K562 (cell line): Measurements from ENCODE around the gene CHL1. TPM values are rescaled to one million over a fixed set of nuclear protein-coding genes. Genes with fewer than 3 reads are reported as not detected.

Source experiments
- ATAC-seq: fragments of 200-7000 bp; cut with Tn5 transposase; 3 replicates; pipeline ENCODE4 v1.9.1; 2020; ENCODE audit warnings: moderate library complexity
- BruUV-seq: library from RNA; stranded (reverse); fragments of 400-500 nt; replicated peaks from 2 replicates; lab custom pipeline; 2021; lab: Mats Ljungman, UMichigan
- CTCF ChIA-PET: fragments of 300-600 bp; formaldehyde crosslinking; extraction: SDS; loops from one replicate; lab custom pipeline; 2021; ENCODE audit warnings: low intra/inter-chr PET ratio; lab: Yijun Ruan, JAX
- POLR2A ChIA-PET: fragments of 300-600, 350-650 bp; sonication (Branson Sonifier 250); formaldehyde crosslinking; extraction: SDS; loops from one replicate; lab custom pipeline; 2021; ENCODE audit warnings: antibody characterized with exemption, inconsistent platforms; lab: Yijun Ruan, JAX
- DNase-seq, 4 experiments: peaks; one replicate each; pipeline versions ENCODE4 v3.0.0 to v3.0.0-alpha.2; 2011 to 2018; ENCODE audit warnings: low spot score in 3 of 4, mixed read lengths in 3 of 4; ENCODE audit errors: extremely low read depth in 1 of 4
- FAIRE-seq: peaks from 2 replicates; lab custom pipeline; 2011; peaks lifted over from hg19 to GRCh38; lab: Jason Lieb, UNC
- H2AFZ ChIP-seq: 2 replicates; pipeline ENCODE4 v1.6.0; 2011; ENCODE audit warnings: low read depth, low read length, control low read depth, inconsistent platforms
- H3K27ac ChIP-seq: fragments of 200-600 bp; 3 replicates; pipeline ENCODE4 v1.8.0; 2011; ENCODE audit warnings: low read depth, mild to moderate bottlenecking, control low read depth, inconsistent platforms, low read length, moderate library complexity, mixed read lengths; ENCODE audit errors: extremely low read depth
- H3K27me3 ChIP-seq, 2 experiments: fragments of 300-600 bp in 1 of 2; 2 replicates in 1 of 2; 3 replicates in 1 of 2; pipeline versions ENCODE4 v1.6.0 to v1.8.0; 2011; ENCODE audit warnings: inconsistent platforms in 2 of 2, low read length in 2 of 2, mild to moderate bottlenecking in 1 of 2, mixed read lengths in 1 of 2, moderate library complexity in 1 of 2; ENCODE audit not compliant: control insufficient read depth in 2 of 2, insufficient read depth in 2 of 2
- H3K36me3 ChIP-seq: fragments of 300-600 bp; 3 replicates; pipeline ENCODE4 v1.8.0; 2011; ENCODE audit warnings: mild to moderate bottlenecking, low read length, inconsistent platforms; ENCODE audit not compliant: control insufficient read depth, insufficient read depth
- H3K4me1 ChIP-seq, 2 experiments: fragments of 200-600 bp in 1 of 2; replicated peaks in 1 of 2; 2 replicates in 1 of 2; 3 replicates in 1 of 2; pipeline versions ENCODE4 v1.5.1 to v1.8.0; 2011; ENCODE audit warnings: inconsistent platforms in 2 of 2, low read length in 2 of 2, mild to moderate bottlenecking in 1 of 2, mixed read lengths in 1 of 2, moderate library complexity in 1 of 2; ENCODE audit not compliant: control insufficient read depth in 2 of 2, insufficient read depth in 2 of 2
- H3K4me2 ChIP-seq: 2 replicates; pipeline ENCODE4 v1.6.1; 2011; ENCODE audit warnings: low read length, control low read depth, inconsistent platforms, mixed read lengths; ENCODE audit not compliant: insufficient read depth
- H3K4me3 ChIP-seq: fragments of 200-600 bp; sonication (generic), shearing (Covaris generic); 2 replicates; pipeline ENCODE4 v1.5.1; 2016; ENCODE audit warnings: control low read depth, inconsistent platforms
- H3K79me2 ChIP-seq: fragments of 200-600 bp; 3 replicates; pipeline ENCODE4 v1.8.0; 2011; ENCODE audit warnings: low read length, inconsistent platforms; ENCODE audit not compliant: control insufficient read depth, insufficient read depth
- H3K9ac ChIP-seq, 2 experiments: 2 replicates each; pipeline versions ENCODE4 v1.6.0 to v1.6.1; 2011; ENCODE audit warnings: low read depth in 2 of 2, low read length in 2 of 2, control low read depth in 1 of 2, inconsistent platforms in 1 of 2, mild to moderate bottlenecking in 1 of 2, mixed read lengths in 1 of 2; ENCODE audit not compliant: insufficient read depth in 1 of 2
- H3K9me1 ChIP-seq: one replicate; pipeline ENCODE4 v1.6.0; 2011; ENCODE audit warnings: inconsistent platforms, mild to moderate bottlenecking, low read length, moderate library complexity; ENCODE audit not compliant: control insufficient read depth, insufficient read depth
- H3K9me3 ChIP-seq: replicated peaks from 2 replicates; pipeline ENCODE4 v1.5.1; 2011; ENCODE audit warnings: low read depth, low read length, inconsistent platforms; ENCODE audit not compliant: control insufficient read depth, insufficient read depth
- H4K20me1 ChIP-seq: replicated peaks from 2 replicates; pipeline ENCODE4 v1.6.1; 2011; ENCODE audit warnings: low read length, inconsistent platforms, mixed read lengths; ENCODE audit not compliant: control insufficient read depth, insufficient read depth
- CREB3 ChIP-seq: fragments of 450-650 bp; conservative IDR thresholded peaks from 2 replicates; pipeline ENCODE4 v1.6.1; 2016; ENCODE audit warnings: missing genetic modification characterization, low read depth, mild to moderate bottlenecking, missing compliant biosample characterization, moderate library complexity
- ELF2 ChIP-seq: fragments of 250-450 bp; sonication (Bioruptor Pico); IDR thresholded peaks from 2 replicates; pipeline ENCODE4 v1.5.0; 2021; ENCODE audit warnings: mild to moderate bottlenecking
- HDAC6 ChIP-seq: IDR thresholded peaks from 2 replicates; pipeline ENCODE4 v1.6.1; 2012; ENCODE audit warnings: low read depth, mild to moderate bottlenecking, control low read depth, inconsistent platforms, low read length, moderate library complexity
- KDM2B ChIP-seq: fragments of 250-450 bp; sonication (Bioruptor Pico); IDR thresholded peaks from 2 replicates; pipeline ENCODE4 v1.8.0; 2021; ENCODE audit warnings: mild to moderate bottlenecking, moderate library complexity
- NR3C1 ChIP-seq: sonication (generic); formaldehyde crosslinking; IDR thresholded peaks from 2 replicates; pipeline ENCODE4 v1.8.1; 2022; ENCODE audit warnings: missing genetic modification reagents
- PURB ChIP-seq: sonication (generic); formaldehyde crosslinking; IDR thresholded peaks from 2 replicates; pipeline ENCODE4 v1.9.0; 2021; ENCODE audit warnings: low read depth, mild to moderate bottlenecking, missing genetic modification reagents
- SMARCB1 ChIP-seq: IDR thresholded peaks from 2 replicates; pipeline ENCODE4 v1.6.1; 2011; ENCODE audit warnings: improper control_type of control experiment, low read depth; ENCODE audit not compliant: insufficient read length
- SMARCC2 ChIP-seq: fragments of 450-650 bp; IDR thresholded peaks from 2 replicates; pipeline ENCODE4 v1.6.1; 2017; ENCODE audit warnings: antibody characterized with exemption, moderate library complexity, mild to moderate bottlenecking, low read depth
- ZNF280A ChIP-seq: fragments of 450-650 bp; IDR thresholded peaks from 2 replicates; pipeline ENCODE4 v1.6.1; 2018; ENCODE audit warnings: mild to moderate bottlenecking, low read depth; ENCODE audit not compliant: partially characterized antibody
- ZNF695 ChIP-seq: fragments of 450-650 bp; formaldehyde crosslinking; IDR thresholded peaks from 2 replicates; pipeline ENCODE4 v1.4.0; 2020; ENCODE audit warnings: mild to moderate bottlenecking, moderate library complexity
- in situ Hi-C: fragments of 300-500 bp; cut with MboI; formaldehyde crosslinking; loops from 4 replicates; pipeline ENCODE4 v1.15.0; 2018; ENCODE audit warnings: inconsistent platforms, mixed read lengths
- intact Hi-C: fragments of 100-400 bp; cut with micrococcal nuclease; formaldehyde crosslinking; loops from 2 replicates; pipeline ENCODE4 v1.14.2; 2022
- polyA plus RNA-seq, 8 experiments: library from polyadenylated mRNA; depleted of rRNA in 4 of 8; stranded (reverse) in 5 of 8; unstranded in 3 of 8; fragments of >200 nt; fragmentation: Nextera tagmentation in 2 of 8; fragmentation: Illumina TruSeq in 1 of 8; extraction: Ambion mirVana in 2 of 8; extraction: Trizol in 1 of 8; gene quantifications; 2 replicates each; pipeline versions ENCODE4 v1.2.1 to v1.2.3, GENCODE V29; 2011 to 2014; ENCODE audit warnings: inconsistent platforms in 1 of 8, missing spikeins in 1 of 8
- total RNA-seq, 7 experiments: library from RNA; depleted of rRNA in 6 of 7; stranded (reverse); fragments of >200 nt in 6 of 7; fragmentation: Illumina TruSeq in 2 of 7; extraction: Trizol in 2 of 7; gene quantifications; 2 replicates each; pipeline versions ENCODE4 v1.2.1 to v1.2.3, GENCODE V29; 2011 to 2021; ENCODE audit warnings: low replicate concordance in 1 of 7

The CHL1 gene
- total and polyA plus RNA-seq, 9 of the 15 experiments (the other 6 are each of a cell fraction or from before 2014, with no cell fraction given), result 0.02 TPM; not detected in 8

DNA sequence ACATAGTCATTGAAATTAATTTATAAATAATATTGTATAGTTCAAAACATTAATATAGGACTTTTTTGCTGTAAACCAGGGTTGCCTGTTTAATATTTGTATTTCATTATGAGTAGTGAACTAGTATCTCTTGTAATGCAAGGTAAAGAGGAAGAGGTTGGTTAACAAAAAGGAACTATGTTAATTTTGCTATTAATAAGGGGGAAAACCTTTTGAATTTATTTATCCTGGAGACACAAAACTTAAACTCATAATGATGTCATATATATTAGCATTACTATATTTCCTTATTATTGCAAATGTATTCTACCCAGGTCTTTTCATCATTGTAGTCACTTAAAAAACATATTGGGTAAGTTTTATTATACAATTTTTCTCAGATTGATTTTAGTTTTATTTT lies 94.5 kb downstream of the CHL1 start:
- no peak for DNase-seq
- H2AFZ ChIP-seq, result no peak overlapping the region
- no peak overlapping the region for H3K4me2 ChIP-seq
- H3K27me3 ChIP-seq, result no peaks in the 10 kb centered on the region
- intact Hi-C loops, result no loop called here
- no TSS peak for BruUV-seq
- H3K36me3 ChIP-seq, result no peaks in the 10 kb centered on the region
- H3K9me1 ChIP-seq, result no peaks in the 10 kb centered on the region
- no peak for TF ChIP-seq HDAC6
- no peak for TF ChIP-seq ZNF280A
- TF ChIP-seq ZNF695 (CRISPR knock-in tag), result no peak
- TF ChIP-seq NR3C1 (CRISPR knock-in tag), result no peak
- TF ChIP-seq SMARCC2, result no peak
- TF ChIP-seq ELF2 (CRISPR knock-in tag), result no peak
- no peak for TF ChIP-seq SMARCB1
- no peak for TF ChIP-seq CREB3 (tag)
- TF ChIP-seq PURB (CRISPR knock-in tag), result no peak
- TF ChIP-seq KDM2B, result no peak
- TF ChIP-seq, all 486 proteins: peak for 0
- no peak overlapping the region for H3K4me3 ChIP-seq
- no peak overlapping the region for H3K27ac ChIP-seq
- POLR2A ChIA-PET, result no interaction called here
- H3K79me2 ChIP-seq, result no peaks in the 10 kb centered on the region
- CTCF ChIA-PET, result no interaction called here
- in situ Hi-C loops, result no loop called here
- H3K4me1 ChIP-seq, result no peaks in the 10 kb centered on the region
- FAIRE-seq (no peak), ATAC-seq (no peak)
- H3K9me3 ChIP-seq, result no peaks in the 10 kb centered on the region
- H3K9ac ChIP-seq, result no peak overlapping the region
- H4K20me1 ChIP-seq, result no peaks in the 10 kb centered on the region
